A172 (cell line): Measurements from ENCODE around the gene CTNNBL1. TPM values are rescaled to one million over a fixed set of nuclear protein-coding genes. Genes with fewer than 3 reads are reported as not detected.

Experiments used
- DNase-seq: peaks from one replicate; pipeline ENCODE4 v3.0.0-alpha.2; 2015; ENCODE audit warnings: low spot score
- total RNA-seq: library from RNA; depleted of rRNA; stranded (reverse); fragments of >200 nt; shearing (Covaris generic); gene quantifications from 2 replicates; pipeline ENCODE4 v1.2.3, GENCODE V29; 2014

The CTNNBL1 gene
- total RNA-seq, 1 experiment from 2014 or later, result 48.0 TPM

- no peak for DNase-seq
Observed at GRCh38 chr20:37741570-37741969, 47.7 kb downstream of the CTNNBL1 start.

DNA sequence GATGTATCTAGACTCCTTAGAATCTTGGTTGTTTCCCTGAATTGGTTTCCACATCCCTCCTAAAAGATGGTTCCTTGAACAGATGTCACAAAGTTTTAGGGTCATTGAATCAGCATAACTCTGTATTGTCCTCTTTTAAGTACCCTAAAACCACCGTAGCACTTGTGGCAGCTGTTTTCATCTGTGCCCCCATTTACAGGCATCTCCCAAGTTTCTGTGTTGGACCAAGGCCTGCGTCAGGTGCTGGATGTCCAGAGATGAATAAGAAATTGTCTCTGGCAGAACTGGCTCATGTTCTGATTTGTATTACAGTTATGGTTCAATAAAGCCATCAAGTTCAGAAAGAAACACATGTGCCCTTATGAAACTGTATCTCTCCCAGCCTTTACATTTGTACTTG is 48.3 kb downstream of the CTNNBL1 start:
- DNase-seq, result no peak

GRCh38 chr20:37744347-37744746 is 50.5 kb downstream of the CTNNBL1 start:
- DNase-seq, result no peak

DNA sequence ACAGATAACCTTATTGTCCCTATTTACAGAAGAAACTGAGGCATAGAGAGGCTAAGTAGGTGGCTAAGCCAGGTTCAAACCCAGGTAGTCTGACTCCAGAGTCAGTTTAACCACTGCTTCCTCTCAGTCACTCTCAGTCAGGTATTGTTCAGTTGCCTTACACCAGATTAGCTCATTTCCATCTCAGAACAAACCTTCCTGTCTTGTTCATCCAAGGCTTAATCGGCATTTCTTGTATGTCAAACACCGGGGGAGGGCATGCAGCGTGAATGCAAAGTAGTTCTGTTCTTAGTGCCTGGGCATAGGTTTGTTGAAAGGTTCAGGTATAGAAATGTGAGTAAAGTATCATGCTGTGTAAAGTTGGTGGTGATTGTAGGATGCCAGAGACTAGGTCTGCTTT is 51.7 kb downstream of the CTNNBL1 start:
- DNase-seq, result no peak

GRCh38 chr20:37748015-37748414 is 54.2 kb downstream of the CTNNBL1 start:
- no peak for DNase-seq

- DNase-seq, result no peak
Observed at GRCh38 chr20:37749218-37749617, 55.4 kb downstream of the CTNNBL1 start.

DNA sequence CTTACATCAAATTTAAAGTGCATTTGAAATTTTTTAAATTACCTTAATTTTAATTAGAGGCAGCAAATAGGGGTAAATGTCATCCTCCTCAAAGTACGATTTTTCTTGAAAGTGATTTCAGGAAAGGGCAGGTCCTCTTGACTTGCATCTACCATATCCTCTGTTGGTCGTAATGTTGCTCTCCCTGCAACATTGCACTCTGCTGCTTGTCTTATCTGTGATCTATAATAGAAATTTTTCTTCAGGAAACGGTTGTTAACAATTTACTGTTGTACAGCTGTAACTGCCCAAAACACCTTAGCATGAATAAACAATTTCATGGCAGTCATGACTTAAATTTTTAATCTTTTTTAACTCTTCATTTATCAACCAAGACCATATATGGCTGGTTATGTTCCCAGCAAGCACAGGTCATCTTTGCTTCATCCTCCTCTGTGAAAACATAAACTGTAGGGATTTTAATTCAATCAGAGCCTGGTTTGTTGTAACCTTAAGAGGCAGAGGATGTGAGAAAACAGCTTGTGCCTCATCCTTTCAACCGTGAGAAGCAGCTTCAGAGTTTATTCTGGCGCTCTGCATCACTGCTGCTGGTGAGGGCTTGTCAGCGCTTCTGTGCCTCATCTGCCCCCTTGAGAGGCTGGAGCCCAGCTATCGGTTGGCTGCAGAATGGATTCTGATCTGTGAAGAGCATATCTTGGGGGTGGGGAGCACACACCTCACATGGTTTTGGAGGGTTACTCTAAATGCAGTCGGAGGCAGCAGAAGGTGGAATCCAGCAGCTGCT is 56.0 kb downstream of the CTNNBL1 start:
- DNase-seq, result no peak

- DNase-seq, result no peak
Observed at GRCh38 chr20:37755665-37756064, 61.8 kb downstream of the CTNNBL1 start.

- no peak for DNase-seq
Observed at GRCh38 chr20:37756234-37756633, 62.4 kb downstream of the CTNNBL1 start.

DNA sequence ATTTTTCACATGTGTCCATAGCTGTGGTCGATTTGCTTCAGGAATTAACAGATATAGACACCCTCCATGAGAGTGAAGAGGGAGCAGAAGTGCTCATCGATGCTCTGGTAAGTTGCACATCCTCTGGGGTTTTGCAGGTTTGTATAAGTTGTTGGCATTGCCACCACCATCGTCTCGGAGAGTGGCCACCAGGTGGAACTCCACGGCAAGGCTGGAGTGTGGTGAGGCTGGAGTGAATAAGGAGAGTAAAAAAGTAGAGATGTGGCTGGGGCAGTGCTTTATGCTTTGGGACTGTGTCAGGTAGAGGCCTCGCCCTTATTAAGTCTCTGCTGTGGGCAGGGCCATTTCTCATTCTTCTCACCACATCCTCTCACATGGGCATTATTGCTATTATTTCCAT is 63.7 kb downstream of the CTNNBL1 start:
- no peak for DNase-seq

DNA sequence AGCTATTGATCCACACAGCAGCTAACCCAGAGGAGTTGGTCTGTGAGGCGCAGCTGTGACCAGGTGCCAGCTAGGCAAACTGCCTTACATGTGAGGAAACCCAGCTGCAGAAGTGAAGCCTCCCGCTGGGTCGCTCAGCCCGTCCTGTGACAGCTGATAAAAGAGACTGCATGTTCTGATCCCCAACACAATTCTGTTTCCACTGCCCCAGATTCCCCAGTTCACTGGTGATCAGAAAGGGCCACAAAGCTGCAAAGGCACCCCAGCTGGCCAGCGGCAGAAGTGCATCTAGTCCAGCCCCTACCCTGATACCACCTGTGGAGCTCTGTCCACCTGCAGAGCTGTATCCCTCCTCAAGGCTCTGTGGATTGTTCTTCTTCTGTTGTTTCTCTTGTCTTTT is 64.5 kb downstream of the CTNNBL1 start:
- no peak for DNase-seq

- no peak for DNase-seq
Observed at GRCh38 chr20:37759052-37759553, 65.3 kb downstream of the CTNNBL1 start.

- no peak for DNase-seq
Observed at GRCh38 chr20:37759761-37760209, 66.0 kb downstream of the CTNNBL1 start.

DNA sequence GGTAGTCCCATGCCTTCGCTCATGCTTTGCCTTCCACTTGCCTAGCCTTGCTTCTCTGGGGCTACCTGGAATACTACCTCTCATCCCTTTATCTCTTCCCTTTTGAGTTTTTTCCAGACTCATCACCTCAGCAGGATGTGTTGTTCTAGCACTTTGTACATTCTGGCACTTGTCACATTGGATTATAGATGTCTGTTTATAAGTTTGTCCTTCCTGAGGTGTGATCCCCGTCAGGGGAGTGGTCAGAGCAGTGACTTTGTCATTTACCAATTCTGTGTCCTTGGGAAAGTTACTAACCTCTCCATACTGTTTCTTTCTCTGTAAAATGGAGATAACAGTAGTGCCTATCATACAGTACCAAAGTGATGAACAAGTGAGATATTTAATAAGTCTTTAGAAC is 66.5 kb downstream of the CTNNBL1 start:
- DNase-seq, result no peak

GRCh38 chr20:37762716-37763485 is 69.1 kb downstream of the CTNNBL1 start:
- DNase-seq, result no peak

- no peak for DNase-seq
Observed at GRCh38 chr20:37764333-37764935, 70.6 kb downstream of the CTNNBL1 start.

DNA sequence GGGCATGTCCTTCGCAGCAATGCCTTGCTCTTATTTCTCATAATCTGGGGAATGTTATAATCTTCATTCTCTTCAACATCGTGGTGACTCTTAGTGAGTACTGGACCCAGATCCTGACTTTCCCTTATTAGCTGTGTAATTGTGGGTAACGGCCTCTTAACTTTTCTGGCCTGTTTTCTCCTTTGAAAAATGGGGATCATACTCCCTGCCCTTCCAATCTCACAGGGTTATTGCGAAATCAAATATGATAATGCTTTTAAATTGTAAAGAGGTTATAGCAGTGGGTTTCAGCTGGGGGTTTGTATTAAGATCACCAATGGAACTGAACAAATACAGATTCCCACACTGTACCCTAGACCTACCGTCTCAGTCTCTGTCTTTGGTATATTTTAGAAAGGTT is 77.1 kb downstream of the CTNNBL1 start:
- no peak for DNase-seq

DNA sequence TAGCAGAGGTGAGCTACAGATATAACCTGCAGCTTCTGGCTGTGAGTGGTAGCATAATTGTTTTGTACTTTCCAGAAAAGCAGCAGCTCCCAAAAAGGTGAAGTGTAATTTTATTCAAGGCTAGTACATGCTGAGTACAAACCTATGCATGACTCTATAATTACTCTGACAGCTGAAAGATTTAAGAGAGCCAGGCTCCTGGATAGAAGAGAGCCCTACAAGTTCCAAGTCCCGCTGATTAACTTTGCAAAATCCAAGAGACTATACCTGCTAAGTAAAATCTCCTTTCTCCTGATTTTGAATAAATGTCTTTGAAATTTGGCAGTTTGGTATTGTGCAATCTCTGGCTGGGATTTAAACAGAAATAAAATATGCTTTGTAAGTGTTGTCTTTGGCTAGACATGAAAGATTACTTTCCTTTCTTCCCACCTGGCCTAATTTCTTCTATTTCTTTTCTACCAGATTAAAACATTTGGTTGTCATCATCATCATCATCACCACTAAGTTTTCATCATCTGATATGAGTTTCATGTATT is 79.5 kb downstream of the CTNNBL1 start:
- no peak for DNase-seq

GRCh38 chr20:37774156-37774555 is 80.3 kb downstream of the CTNNBL1 start:
- no peak for DNase-seq

DNA sequence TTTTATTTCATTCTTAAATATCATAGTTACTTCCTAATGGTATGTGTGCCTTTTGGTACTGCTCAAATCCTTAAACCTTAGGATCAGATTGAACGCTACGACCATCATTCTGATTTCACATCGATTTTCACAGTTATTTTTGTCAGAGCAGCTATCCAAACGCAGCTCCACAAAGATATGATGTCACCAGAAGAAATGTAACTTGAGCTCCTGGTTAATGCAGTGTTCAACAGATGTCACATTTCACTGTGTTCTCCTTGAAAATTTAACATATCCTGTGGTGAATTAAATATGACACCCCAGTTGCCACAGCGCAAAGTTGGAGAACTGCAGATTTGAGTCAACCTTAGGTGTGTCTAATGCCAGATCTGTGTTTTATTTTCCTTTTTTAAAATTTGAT is 81.4 kb downstream of the CTNNBL1 start:
- DNase-seq, result no peak

DNA sequence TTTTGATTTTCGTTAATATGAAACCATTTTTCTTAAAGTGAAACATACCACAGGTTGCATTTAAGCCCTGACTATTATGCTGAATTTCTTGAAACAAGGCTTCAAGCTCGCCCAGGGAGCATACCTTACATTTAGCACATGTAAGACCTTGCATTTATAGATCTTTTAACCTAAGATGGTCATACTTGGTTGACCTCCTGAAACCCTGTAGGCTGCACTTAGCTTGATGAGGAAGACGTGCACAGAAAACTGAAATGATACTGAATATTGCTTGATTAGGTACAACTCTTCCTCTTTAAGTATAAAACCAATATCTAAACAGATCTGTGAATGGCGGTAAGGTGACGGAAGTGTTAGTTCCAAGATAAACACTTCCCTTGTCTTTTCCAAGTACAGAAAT is 82.2 kb downstream of the CTNNBL1 start:
- DNase-seq, result no peak

DNA sequence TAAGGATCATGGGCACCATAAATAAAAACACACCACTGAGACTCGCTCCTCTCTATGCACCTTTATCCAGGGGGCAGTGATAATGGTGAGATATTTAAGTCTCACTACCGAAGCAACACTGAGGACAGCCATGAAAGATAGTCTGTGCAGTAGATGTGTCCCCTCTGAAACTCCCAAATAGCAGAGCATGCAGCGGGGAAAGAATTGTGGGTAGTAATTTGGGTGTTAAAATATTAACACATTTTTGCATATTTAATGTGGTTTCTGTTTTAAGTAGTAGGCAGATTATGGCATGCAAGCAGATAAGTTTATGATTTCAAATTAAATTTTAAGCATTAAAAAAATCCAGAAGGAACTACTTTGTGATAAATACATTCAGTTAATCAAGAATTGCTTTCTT is 82.7 kb downstream of the CTNNBL1 start:
- no peak for DNase-seq
